Liver (tissue), 9 donors: ENCODE data around the gene PBX4. TPM values are rescaled to one million over a fixed set of nuclear protein-coding genes. Genes with fewer than 3 reads are reported as not detected.

ENCODE experiments used
- DNase-seq: peaks from one replicate; pipeline ENCODE4 v3.0.0-alpha.2; 2017; ENCODE audit warnings: low spot score
- H3K27ac ChIP-seq, 2 donors: one replicate each; pipeline ENCODE4 v1.7.0; 2013; ENCODE audit warnings: inconsistent platforms in 2 of 2, low read length in 2 of 2, control low read depth in 1 of 2, low read depth in 1 of 2, mild to moderate bottlenecking in 1 of 2
- H3K27me3 ChIP-seq, 4 donors: one replicate each; pipeline versions ENCODE4 v1.6.1 to v1.7.0; 2013; ENCODE audit warnings: low read length in 3 of 4, inconsistent platforms in 1 of 4, mild to moderate bottlenecking in 1 of 4, moderate library complexity in 1 of 4; ENCODE audit not compliant: control insufficient read depth in 4 of 4, insufficient read depth in 4 of 4
- H3K36me3 ChIP-seq, 4 donors: one replicate each; pipeline versions ENCODE4 v1.6.1 to v1.7.0; 2013; ENCODE audit warnings: low read length in 3 of 4, mild to moderate bottlenecking in 3 of 4, low read depth in 1 of 4, moderate library complexity in 1 of 4; ENCODE audit not compliant: control insufficient read depth in 4 of 4, insufficient read depth in 3 of 4
- H3K4me1 ChIP-seq, 4 donors: one replicate each; pipeline versions ENCODE4 v1.6.1 to v1.7.0; 2013; ENCODE audit warnings: low read length in 3 of 4, mild to moderate bottlenecking in 3 of 4, moderate library complexity in 1 of 4; ENCODE audit not compliant: control insufficient read depth in 4 of 4, insufficient read depth in 4 of 4
- H3K4me3 ChIP-seq, 3 donors: one replicate each; pipeline versions ENCODE4 v1.6.1 to v1.7.0; 2013; ENCODE audit warnings: low read length in 3 of 3, control low read depth in 1 of 3, low read depth in 1 of 3, mild to moderate bottlenecking in 1 of 3
- H3K9ac ChIP-seq, 2 donors: one replicate each; pipeline ENCODE4 v1.7.0; 2013; ENCODE audit warnings: low read length in 2 of 2, mild to moderate bottlenecking in 2 of 2, moderate library complexity in 2 of 2, control low read depth in 1 of 2, low read depth in 1 of 2
- H3K9me3 ChIP-seq, 4 donors: one replicate each; pipeline versions ENCODE4 v1.6.1 to v1.7.0; 2013; ENCODE audit warnings: low read length in 3 of 4; ENCODE audit not compliant: control insufficient read depth in 4 of 4
- ATF3 ChIP-seq: IDR thresholded peaks from 2 replicates; pipeline ENCODE4 v1.6.1; 2016; ENCODE audit warnings: antibody characterized with exemption
- CTCF ChIP-seq: fragments of 150-350 bp; IDR thresholded peaks from 2 replicates; pipeline ENCODE4 v1.5.1; 2017; ENCODE audit warnings: improper control_type of control experiment, low read depth, low read length; ENCODE audit not compliant: missing input control
- FOXA2 ChIP-seq: IDR thresholded peaks from 2 replicates; pipeline ENCODE4 v1.6.1; 2016; ENCODE audit warnings: antibody characterized with exemption
- GABPA ChIP-seq, 2 donors: IDR thresholded peaks in 1 of 2; conservative IDR thresholded peaks in 1 of 2; 2 replicates each; pipeline ENCODE4 v1.6.1; 2016; ENCODE audit warnings: antibody characterized with exemption in 2 of 2, mild to moderate bottlenecking in 1 of 2, moderate library complexity in 1 of 2
- HNF4A ChIP-seq, 2 donors: conservative IDR thresholded peaks; 2 replicates each; pipeline ENCODE4 v1.6.1; 2016; ENCODE audit warnings: antibody characterized with exemption in 2 of 2, mild to moderate bottlenecking in 2 of 2
- HNF4G ChIP-seq: IDR thresholded peaks from 2 replicates; pipeline ENCODE4 v1.6.1; 2016; ENCODE audit warnings: antibody characterized with exemption
- JUND ChIP-seq, 2 donors: IDR thresholded peaks; 2 replicates each; pipeline ENCODE4 v1.6.1; 2016; ENCODE audit warnings: antibody characterized with exemption in 2 of 2
- MAX ChIP-seq: IDR thresholded peaks from 2 replicates; pipeline ENCODE4 v1.6.1; 2016; ENCODE audit warnings: antibody characterized with exemption
- NR2F2 ChIP-seq: IDR thresholded peaks from 2 replicates; pipeline ENCODE4 v1.6.1; 2016; ENCODE audit warnings: antibody characterized with exemption
- RAD21 ChIP-seq, 2 donors: IDR thresholded peaks; 2 replicates each; pipeline ENCODE4 v1.6.1; 2016; ENCODE audit warnings: antibody characterized with exemption in 2 of 2, mild to moderate bottlenecking in 2 of 2
- REST ChIP-seq: IDR thresholded peaks from 2 replicates; pipeline ENCODE4 v1.6.1; 2016; ENCODE audit warnings: antibody characterized with exemption, mild to moderate bottlenecking
- RXRA ChIP-seq, 2 donors: IDR thresholded peaks; 2 replicates each; pipeline ENCODE4 v1.6.1; 2017 to 2018; ENCODE audit warnings: antibody characterized with exemption in 2 of 2, mild to moderate bottlenecking in 1 of 2
- SP1 ChIP-seq: IDR thresholded peaks from 2 replicates; pipeline ENCODE4 v1.6.1; 2018; ENCODE audit warnings: antibody characterized with exemption, mild to moderate bottlenecking
- TAF1 ChIP-seq: conservative IDR thresholded peaks from 2 replicates; pipeline ENCODE4 v1.6.1; 2016; ENCODE audit warnings: antibody characterized with exemption, mild to moderate bottlenecking
- YY1 ChIP-seq: IDR thresholded peaks from 2 replicates; pipeline ENCODE4 v1.6.1; 2016; ENCODE audit warnings: antibody characterized with exemption, mild to moderate bottlenecking
- ZBTB33 ChIP-seq: IDR thresholded peaks from 2 replicates; pipeline ENCODE4 v1.6.1; 2016; ENCODE audit warnings: antibody characterized with exemption
- WGBS: extraction: QIAGEN DNeasy Blood & Tissue Kit; methylation state at CpG from one replicate; pipeline ENCODE4 v1.1.7; 2013; 5-methylcytosine and 5-hydroxymethylcytosine counted together
- polyA plus RNA-seq, 2 donors: library from polyadenylated mRNA; stranded (reverse) in 1 of 2; unstranded in 1 of 2; fragments of 200-250 nt in 1 of 2; fragments of >200 nt in 1 of 2; fragmentation: Nextera tagmentation in 1 of 2; extraction: Ambion mirVana in 1 of 2; gene quantifications; one replicate each; pipeline versions ENCODE4 v1.2.1 to v1.2.3, GENCODE V29; 2013 to 2015
- total RNA-seq, 2 donors: library from RNA; depleted of rRNA; stranded (reverse); fragments of >200 nt; gene quantifications; one replicate each; pipeline ENCODE4 v1.2.3, GENCODE V29; 2014
- donor health status: healthy.
- donor health status: healthy.
- donor health status: healthy.
- donor health status: healthy.
- donor health status: healthy.

PBX4 gene
- total and polyA plus RNA-seq, 4 donors: 0.19 to 0.59 (median 0.21) TPM; not detected in 1

- WGBS: 55% methylated on average over 8 of the region's 8 CpGs
Measured at GRCh38 chr19:19595171-19595701, 23.3 kb downstream of the PBX4 start.

GRCh38 chr19:19594381-19594780 lies 24.1 kb downstream of the PBX4 start:
- TF ChIP-seq RAD21 (IDR thresholded peaks at IDR 0.05) (no peak), MAX (no peak)
- 93% methylated on average over 4 of the region's 4 CpGs for WGBS
- Histone ChIP-seq H3K9ac (no peak overlapping the region), H3K27ac (no peak overlapping the region), H3K4me1 (no peaks in the 10 kb centered on the region), H3K9me3 (no peaks in the 10 kb centered on the region), H3K4me3 (no peak overlapping the region), H3K27me3 (no peaks in the 10 kb centered on the region), H3K36me3 (no peaks in the 10 kb centered on the region)
- DNase-seq: no peak

More at GRCh38 chr19:19595171-19595701, 23.3 kb downstream of the PBX4 start:
- no peak overlapping the region for H3K4me3 ChIP-seq
- no peak for TF ChIP-seq REST
- TF ChIP-seq ZBTB33: no peak
- TF ChIP-seq RAD21 (IDR thresholded peaks at IDR 0.05): no peak
- no peak for TF ChIP-seq NR2F2
- TF ChIP-seq ATF3: no peak
- TF ChIP-seq YY1: no peak
- TF ChIP-seq RXRA (IDR thresholded peaks at IDR 0.05): no peak
- no peak for TF ChIP-seq MAX
- TF ChIP-seq SP1: no peak
- no peaks in the 10 kb centered on the region for H3K4me1 ChIP-seq
- no peak for DNase-seq
- no peaks in the 10 kb centered on the region for H3K27me3 ChIP-seq
- H3K36me3 ChIP-seq: no peaks in the 10 kb centered on the region
- no peaks in the 10 kb centered on the region for H3K9me3 ChIP-seq
- no peak overlapping the region for H3K27ac ChIP-seq
- H3K9ac ChIP-seq: no peak overlapping the region

- Histone ChIP-seq H3K36me3 (no peaks in the 10 kb centered on the region), H3K4me1 (no peaks in the 10 kb centered on the region), H3K9me3 (no peaks in the 10 kb centered on the region), H3K9ac (no peak overlapping the region), H3K4me3 (no peak overlapping the region), H3K27me3 (no peaks in the 10 kb centered on the region), H3K27ac (no peak overlapping the region)
- 93% methylated on average over 10 of the region's 10 CpGs for WGBS
- no peak for DNase-seq
- no peak for TF ChIP-seq REST
- no peak for TF ChIP-seq JUND (IDR thresholded peaks at IDR 0.05)
- no peak for TF ChIP-seq HNF4G
- TF ChIP-seq NR2F2: no peak
- TF ChIP-seq FOXA2: no peak
- TF ChIP-seq CTCF: no peak
- TF ChIP-seq HNF4A (conservative IDR thresholded peaks at IDR 0.05): no peak
- no peak for TF ChIP-seq GABPA (IDR thresholded peaks at IDR 0.05 in 1 of 2, conservative IDR thresholded peaks at IDR 0.05 in 1 of 2)
- no peak for TF ChIP-seq YY1
- TF ChIP-seq TAF1: no peak
Measured at GRCh38 chr19:19592690-19593089, 25.8 kb downstream of the PBX4 start.
